IPS DF 4.7 (cell line): Measurements from ENCODE around the gene ARID3A.

Source experiments
- DNase-seq: peaks from one replicate; pipeline ENCODE4 v3.0.0-alpha.2; 2013; ENCODE audit warnings: low spot score; ENCODE audit errors: extremely low read depth

ARID3A gene

DNA sequence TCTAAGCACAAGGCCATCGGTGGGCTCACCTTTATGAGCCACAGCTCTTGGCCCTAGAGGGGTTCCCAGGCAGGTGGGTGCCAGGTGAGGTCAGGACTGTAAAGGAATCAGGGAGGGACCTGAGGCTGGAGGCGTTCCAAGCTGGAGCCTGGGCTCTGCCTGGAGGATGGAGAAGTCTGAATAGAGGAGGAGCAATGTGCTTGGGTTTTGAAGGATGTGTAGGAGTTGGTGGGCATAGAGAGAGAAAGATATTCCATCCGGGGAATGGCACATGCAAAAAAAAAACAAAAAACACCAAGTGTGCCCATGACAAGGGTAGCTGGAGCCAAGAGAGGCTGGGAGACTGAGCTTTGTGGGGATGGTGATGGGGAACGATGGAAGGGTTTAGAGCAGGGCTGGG lies 76.8 kb downstream of the ARID3A start:
- no peak for DNase-seq

DNA sequence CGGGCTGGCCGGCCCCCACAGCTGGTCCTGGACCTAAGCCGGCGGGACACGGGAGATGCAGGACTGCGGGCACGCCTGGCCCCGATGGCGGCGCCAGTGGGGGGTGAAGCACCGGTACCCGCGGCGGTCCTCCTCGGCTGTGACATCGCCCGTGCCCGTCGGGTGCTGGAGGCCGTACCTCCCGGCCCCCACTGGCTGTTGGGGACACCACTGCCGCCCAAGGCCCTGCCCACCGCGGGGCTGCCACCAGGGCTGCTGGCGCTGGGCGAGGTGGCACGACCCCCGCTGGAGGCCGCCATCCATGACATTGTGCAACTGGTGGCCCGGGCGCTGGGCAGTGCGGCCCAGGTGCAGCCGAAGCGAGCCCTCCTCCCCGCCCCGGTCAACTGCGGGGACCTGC lies 77.4 kb downstream of the ARID3A start:
- no peak for DNase-seq

DNA sequence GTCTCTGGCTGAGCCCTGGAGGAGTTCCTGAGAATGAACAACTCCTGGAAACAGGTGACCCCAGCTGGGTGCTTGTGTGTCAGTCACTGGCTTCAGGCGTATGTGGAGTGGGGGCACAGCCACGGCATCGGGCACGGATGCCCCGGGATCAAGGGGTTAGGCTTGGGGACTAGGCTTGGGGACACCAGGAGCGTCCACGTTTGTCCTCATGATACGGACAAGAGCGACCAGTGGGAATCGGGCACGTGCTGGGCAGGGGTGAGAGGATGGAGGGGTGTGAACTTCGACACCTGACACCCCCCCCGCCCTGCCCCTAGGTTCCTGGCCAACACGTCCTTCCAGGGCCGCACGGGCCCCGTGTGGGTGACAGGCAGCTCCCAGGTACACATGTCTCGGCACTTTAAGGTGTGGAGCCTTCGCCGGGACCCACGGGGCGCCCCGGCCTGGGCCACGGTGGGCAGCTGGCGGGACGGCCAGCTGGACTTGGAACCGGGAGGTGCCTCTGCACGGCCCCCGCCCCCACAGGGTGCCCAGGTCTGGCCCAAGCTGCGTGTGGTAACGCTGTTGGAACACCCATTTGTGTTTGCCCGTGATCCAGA lies 78.5 kb downstream of the ARID3A start:
- DNase-seq, result no peak

DNA sequence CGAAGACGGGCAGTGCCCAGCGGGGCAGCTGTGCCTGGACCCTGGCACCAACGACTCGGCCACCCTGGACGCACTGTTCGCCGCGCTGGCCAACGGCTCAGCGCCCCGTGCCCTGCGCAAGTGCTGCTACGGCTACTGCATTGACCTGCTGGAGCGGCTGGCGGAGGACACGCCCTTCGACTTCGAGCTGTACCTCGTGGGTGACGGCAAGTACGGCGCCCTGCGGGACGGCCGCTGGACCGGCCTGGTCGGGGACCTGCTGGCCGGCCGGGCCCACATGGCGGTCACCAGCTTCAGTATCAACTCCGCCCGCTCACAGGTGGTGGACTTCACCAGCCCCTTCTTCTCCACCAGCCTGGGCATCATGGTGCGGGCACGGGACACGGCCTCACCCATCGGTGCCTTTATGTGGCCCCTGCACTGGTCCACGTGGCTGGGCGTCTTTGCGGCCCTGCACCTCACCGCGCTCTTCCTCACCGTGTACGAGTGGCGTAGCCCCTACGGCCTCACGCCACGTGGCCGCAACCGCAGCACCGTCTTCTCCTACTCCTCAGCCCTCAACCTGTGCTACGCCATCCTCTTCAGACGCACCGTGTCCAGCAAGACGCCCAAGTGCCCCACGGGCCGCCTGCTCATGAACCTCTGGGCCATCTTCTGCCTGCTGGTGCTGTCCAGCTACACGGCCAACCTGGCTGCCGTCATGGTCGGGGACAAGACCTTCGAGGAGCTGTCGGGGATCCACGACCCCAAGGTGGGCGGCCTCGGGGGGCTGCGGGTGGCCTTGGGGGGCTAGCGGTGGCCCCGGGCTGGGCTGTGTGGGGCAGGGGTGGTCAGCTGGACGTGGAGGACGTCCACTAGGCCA lies 79.2 kb downstream of the ARID3A start:
- DNase-seq, result no peak

DNA sequence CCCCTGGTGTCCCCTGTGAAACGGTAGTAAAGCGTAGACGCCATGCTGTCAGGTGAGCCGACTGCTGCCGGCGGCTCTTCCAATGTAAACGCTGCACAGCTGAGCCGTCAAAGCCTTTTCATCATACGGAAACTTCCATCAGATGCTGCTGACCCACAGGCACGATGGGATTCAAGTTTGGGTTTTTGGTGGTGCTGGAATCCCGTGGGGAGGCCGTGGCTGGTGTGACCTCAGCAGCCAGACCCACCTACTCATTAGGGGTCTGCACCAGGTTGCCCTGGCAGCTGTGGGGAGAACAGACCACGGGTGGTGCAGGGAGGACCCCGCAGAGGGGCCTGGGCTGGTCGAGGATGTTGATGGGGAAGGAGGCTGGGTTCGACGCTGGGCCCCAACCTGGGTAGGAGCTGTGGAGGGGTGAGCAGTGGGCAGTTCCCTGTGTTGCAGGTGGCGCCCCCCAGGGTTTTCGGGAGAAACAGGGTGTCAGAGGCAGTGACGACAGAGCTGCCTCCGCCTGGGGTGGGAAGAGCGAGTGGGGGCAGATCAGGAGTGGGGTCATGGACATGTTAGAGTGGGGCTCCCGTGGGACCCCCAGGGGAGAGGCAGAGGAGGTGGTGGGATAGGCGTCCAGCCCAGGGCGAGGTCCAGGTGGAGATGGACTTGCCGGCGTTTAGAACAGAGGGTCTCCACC lies 81.0 kb downstream of the ARID3A start:
- DNase-seq, result no peak

DNA sequence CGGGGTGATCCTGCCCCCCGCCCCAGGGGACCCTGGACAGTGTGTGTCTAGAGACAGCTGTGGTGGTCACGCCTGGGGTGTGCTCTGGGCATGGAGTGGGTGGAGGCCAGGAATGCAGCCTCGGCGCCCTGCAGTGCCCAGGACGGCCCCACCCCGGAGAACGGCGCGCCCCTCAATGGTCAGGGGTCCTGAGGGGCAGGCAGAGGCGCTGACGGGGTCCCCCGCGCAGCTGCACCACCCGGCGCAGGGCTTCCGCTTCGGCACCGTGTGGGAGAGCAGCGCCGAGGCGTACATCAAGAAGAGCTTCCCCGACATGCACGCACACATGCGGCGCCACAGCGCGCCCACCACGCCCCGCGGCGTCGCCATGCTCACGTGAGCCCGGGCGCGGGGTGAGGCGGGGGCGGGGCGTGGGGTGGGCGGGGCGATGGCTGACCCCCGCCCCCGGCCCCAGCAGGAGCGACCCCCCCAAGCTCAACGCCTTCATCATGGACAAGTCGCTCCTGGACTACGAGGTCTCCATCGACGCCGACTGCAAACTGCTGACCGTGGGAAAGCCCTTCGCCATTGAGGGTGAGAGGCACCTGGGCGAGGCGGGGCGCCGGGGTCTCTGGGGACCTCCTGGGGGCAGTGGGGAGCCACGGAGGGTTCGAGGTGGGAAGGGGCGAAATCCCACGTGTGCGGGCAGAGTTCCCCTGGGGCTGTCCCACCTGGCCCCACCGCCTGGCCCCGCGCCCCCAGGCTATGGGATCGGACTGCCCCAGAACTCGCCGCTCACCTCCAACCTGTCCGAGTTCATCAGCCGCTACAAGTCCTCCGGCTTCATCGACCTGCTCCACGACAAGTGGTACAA lies 81.8 kb downstream of the ARID3A start:
- no peak for DNase-seq

DNA sequence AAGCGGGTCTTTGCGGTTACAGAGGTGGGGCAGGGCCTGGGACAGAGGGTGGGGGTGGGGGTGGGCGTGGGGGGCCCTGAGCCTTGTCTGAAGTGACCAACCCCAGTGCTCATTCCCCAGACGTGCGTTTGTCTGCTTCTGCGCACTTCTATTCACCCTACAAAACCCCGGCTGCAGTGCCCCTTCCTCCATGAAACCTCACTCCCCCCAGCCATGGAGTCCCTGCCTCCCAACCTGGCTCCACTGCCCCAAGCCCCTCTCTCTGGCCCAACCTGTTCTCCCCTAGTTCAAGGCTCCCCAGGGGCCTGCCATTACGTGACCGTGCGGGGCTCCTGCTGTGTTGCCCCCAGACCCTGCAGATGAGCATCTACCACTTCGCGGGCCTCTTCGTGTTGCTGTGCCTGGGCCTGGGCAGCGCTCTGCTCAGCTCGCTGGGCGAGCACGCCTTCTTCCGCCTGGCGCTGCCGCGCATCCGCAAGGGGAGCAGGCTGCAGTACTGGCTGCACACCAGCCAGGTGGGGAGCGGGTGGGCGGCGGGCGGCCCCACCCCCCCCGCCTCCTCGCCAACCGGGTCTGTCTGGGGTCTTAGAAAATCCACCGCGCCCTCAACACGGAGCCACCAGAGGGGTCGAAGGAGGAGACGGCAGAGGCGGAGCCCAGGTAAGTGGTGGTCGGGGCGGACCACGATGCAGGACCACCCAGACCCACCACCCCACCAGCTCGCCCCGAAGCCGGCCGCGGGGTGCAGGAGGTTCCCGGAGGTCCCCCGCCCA lies 82.6 kb downstream of the ARID3A start:
- no peak for DNase-seq

DNA sequence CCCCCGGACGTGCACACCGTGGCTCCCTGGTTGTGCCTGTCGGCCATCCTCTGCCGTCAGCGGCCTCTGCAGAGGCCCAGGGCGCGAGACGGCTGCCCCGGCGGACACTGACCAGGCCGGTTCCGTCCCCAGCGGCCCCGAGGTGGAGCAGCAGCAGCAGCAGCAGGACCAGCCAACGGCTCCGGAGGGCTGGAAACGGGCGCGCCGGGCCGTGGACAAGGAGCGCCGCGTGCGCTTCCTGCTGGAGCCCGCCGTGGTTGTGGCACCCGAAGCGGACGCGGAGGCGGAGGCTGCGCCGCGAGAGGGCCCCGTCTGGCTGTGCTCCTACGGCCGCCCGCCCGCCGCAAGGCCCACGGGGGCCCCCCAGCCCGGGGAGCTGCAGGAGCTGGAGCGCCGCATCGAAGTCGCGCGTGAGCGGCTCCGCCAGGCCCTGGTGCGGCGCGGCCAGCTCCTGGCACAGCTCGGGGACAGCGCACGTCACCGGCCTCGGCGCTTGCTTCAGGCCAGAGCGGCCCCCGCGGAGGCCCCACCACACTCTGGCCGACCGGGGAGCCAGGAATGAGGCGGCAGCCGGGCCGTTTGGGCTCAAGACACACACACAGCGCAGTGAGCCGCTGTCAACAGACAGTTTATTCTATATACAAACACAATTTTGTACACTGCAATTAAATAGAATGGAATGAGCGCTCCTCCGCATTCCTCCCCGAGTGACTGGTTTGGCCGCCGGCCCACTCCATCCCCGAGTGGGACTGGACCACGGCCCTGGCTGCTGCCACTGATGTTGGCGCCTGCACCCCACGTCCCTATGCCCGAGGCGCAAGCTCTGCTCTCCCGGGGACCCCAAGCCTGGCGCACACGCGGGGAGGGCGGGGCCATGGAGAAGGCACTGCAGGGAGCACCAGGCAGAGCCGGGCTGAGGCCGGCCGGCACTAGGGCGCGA lies 83.5 kb downstream of the ARID3A start:
- no peak for DNase-seq

DNA sequence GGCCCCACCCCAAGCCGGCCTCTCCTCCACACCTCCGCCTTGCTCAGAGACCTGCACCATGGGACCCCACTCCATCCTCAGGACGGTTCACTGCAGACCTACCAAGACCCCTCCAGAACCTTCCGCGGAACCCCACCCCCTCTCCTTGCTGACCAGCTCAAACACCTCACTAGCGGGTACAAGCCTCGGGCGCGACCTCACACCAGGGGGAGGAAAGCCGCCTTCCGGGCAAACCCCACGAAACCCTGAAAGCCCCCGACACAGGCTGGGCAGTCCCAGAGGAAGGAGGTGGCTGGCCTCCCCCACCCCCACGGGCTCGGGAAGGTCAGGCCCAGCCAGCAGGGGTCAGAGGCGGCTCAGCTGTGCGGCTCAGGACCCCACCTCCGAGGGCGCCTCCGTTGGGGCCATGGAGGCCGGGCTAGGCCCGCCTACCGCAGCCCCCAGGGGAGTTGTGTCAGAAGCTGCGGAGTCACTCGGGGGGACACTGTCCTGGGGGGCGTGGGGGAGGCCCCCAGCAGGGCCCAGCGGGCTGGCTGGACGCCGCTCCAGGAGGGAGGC lies 84.2 kb downstream of the ARID3A start:
- DNase-seq, result no peak

DNA sequence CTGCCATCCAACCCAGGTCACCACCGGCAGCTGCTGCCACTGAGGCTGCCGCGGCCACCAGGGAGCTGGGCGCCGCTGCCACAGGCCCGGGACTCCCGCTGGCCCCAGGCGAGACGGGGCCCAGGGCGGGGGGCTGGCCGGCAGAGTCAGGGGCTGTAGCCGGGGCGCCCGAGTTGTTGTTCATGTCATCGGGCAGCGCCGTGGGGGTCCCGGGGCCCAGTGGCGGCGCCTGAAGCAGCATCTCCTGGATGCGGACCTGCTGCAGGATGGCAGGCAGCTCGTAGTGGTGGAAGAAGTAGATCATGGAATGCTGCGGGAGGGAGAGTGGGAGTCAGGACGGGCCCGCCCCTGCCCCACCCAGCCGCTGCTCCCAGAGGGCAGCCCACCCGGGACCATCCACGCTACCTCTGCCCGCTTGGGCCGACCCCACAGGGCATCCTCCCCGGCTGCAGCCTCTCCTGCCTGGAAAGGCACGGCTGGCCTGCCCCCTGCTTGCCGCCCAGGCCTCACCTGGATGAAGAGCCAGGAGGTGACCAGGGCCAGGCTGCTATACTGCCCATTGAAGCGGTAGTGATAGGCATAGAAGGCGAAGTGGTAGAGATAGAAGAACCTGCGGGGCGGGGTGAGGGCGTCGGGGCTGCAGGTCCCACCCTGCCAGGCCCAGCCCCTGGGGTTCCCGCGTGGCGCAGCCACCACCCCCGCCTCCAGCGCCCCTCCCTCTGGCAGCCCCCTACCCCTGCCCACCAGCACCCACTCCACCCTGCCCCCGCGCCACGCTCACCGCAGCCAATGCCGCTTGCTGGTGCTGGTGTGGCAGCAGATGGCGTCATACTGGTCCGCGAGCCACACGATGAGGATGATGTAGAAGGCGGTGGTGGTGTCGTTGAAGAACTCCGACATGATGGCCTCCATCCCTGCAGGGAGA lies 85.0 kb downstream of the ARID3A start:
- DNase-seq, result no peak

DNA sequence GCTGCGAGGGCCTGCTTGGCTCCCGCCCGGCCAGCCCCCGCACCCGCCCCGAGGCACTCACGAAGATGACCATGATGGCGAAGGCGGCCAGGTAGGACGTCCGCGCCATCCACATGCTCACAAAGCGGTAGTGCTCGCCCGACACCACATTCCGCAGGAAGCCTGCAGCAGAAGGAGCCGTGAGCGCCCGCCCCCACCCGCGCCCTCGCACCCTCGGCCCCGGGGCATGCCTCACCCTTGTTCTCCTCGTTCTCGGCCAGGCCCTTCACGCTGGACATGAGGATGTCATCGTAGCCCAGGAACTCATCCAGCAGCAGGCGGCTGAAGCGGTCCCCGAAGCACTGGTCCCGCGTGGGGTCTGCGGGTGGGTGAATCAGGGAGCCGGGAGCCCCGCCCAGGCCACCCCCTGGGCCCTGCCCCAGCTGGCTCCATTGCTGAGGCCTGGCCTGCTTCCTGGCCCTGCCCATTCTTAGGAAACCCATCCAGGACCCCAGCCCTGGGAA lies 86.0 kb downstream of the ARID3A start:
- DNase-seq, result no peak

DNA sequence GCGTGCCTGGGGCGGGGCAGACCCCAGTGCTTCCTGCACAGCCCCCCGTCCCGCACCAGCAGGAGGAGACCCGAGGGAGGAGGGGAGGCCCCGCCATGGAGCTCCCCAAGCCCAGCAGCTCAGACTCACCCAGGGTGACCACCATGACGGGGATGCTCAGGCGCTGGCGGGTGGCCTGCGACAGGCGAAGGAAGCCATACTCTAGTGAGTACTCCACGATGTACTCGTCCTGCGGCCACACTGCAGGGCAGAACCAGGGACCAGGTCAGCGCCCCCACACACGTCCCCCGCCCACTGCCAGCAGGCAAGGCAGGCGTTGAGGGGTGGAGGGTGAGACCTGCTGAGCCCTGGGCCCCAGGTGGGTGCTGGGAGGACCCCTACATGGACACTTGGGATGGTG lies 86.5 kb downstream of the ARID3A start:
- DNase-seq, result no peak

DNA sequence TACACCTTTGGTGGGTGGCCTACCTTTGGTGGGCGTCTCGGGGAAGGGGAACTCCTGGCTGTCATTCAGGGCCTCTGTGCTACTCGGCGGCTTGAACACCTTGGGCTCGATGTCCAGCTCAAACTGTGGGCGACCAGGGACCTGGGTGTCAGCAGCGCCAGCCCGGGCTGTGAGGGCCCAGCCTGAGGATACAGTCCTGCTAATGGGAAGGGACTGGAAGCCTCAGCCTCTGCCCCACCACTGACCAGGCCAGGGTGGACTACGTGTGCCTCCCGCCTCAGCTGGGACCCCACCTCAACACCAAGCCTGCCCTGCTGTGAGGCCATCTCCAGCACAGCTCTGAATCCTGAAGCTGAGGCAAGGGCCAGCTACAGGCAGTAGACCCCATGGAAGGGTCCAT lies 87.4 kb downstream of the ARID3A start:
- no peak for DNase-seq

DNA sequence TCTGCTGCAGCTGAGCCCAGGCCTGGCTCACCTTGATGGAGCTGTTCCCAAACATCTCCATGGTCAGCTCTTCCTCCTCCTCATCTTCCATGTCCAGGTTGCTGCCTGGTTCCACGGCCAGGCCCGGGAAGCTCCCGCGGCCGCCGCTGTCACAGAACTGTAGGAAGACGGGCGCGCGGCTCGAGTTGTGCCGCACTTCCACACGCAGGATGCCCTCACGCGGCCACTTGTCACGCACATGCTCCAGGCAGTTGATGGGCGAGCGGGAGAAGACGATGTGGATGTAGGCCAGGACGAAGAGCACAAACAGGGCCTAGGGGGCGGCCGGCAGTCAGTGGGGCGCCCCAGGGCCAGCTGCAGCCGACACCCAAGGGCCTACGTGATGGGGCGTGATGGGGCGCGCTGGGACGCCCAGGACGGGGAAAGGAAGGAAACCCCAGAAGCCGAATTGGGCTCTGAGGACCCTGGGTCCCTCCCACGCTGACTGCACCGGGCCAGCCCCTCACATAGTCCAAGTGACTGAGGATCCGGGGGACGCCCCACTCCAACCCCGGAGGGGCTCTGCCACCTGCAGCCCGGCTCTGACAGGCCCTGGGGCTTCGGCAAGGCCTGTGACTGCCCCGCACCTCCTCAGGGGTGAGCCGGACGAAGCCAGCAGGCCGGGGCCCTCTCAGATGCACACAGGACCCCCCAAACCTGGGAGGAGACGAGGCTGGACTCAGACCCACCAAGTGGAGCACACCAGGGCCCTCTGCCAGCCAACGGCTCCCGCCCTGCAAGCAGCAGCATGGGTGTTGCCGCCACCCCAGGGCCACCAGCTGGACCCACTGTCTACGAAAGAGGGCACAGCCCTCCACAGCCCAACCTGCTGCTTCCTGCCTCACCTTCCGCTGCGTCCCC lies 88.6 kb downstream of the ARID3A start:
- DNase-seq, result no peak

DNA sequence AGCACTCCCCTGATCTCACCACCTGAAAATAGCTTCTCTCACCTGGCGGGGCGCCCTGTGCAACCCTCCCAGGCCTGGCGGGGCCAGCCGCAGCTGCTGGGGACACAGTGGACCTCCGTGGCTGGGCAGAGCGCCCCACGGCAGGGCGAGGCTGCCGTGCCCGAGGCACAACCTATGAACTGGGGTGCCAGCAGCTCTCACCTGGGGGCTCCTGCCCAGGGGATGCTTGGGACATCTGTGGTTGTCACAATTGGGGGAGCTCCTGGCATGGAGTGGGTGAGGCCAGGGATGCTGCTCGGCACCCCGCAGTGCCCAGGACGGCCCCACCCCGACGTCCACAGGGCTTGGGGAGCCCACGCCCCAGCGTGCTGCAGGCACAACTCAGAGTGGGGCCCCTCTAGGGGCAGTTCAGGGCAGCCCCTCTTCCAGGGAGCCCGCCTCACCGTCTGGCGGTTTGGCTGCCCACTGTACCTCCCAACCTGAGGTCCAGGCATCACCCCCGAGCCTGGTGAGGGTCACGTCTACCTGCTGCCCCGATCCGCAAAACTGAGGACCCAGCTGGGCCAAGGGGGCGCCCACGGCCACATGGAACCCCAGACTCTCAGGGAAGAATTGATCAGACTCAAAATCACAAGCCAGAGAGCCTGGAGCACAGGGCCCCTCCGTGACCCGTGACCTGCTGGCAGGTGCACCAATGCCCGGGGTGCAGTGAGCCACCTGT lies 89.4 kb downstream of the ARID3A start:
- DNase-seq, result no peak
